Activated CD4-positive, CD25-positive, alpha-beta regulatory T cell treated with anti-CD3 and anti-CD28 coated beads, Interleukin-2, amount 50 U/mL, for 72 hours (primary cell): ENCODE measurements around the gene FLNC.

Source experiments
- DNase-seq: peaks from one replicate; pipeline ENCODE4 v3.0.0; 2021

The FLNC gene

DNA sequence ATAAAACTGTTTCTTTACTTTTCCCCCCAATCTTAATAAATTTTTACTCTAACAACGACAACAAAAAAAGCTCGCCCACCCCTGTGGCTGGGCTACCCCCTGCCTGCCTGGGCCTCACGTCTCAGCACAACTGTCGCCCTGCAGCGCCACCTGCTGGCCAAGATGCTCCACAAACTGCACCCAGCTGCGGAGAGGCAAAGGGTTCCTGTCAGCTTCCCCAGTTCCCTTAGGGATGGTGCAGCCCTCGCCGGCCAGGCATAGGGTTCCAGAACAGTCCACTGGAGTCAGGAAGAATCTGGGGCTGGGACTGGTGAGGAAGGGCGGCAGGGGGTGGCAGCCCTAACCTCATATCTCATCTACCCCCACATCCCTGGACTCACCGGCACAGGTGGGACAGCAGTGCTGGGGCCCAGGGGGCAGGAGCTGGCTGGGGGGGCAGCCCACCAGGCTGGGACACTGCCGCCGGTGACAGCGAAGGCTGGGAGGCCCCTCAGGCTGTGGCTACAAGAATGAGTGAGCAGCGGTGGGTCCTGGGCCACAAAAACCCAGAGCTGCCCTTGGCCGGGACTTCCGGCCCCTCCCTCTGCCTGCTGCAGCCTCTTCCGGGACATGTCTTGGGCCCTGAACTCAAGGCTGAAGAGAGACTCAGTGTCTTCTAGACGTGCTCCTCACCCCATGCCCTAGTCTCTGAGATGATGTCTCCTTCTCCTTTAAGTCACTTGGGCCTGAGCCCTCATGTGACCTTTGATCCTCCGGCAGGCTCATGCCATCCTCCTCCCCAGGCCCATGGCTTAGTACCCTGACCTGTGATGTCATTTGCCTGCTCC is 53.6 kb downstream of the FLNC start:
- DNase-seq: peak; percentile 89

DNA sequence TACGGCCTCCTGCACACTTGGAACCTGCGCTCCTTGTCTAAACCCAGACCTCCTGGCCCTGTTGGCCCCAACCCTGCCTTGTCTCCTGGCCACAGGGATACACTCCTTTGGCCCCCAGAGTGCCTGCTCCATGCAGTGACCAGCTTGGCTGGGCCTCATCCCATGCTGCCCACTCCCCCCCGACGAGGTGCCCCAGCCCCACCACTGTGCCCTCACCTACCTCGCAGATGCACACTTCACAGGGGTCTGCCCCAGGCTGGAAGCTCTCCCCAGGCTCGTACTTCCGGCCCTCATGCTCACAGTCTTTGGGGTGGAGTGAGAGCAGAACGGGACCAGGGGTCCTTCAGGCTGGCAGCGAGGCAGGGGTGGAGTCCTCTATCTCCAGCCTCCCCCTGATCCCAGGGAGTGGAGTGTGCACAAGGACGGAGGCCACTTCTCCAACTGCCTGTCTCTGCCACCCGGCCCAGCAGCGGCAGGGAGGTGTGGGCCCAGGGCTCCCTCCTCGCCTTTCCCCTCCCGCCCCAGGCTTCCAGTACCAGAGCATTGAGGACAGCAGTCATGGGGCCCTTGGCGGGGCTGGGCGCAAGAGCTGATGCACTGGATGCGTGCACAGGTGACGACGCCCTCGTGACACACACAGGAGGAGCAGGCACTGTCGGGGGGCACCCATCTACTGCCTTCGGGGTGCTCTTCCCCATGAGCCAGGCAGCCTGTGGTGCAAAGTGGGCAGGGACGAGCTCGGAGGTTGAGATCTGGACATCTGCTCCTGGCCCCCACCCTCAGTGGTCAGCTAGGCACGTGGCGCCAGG is 54.6 kb downstream of the FLNC start:
- DNase-seq: no peak

DNA sequence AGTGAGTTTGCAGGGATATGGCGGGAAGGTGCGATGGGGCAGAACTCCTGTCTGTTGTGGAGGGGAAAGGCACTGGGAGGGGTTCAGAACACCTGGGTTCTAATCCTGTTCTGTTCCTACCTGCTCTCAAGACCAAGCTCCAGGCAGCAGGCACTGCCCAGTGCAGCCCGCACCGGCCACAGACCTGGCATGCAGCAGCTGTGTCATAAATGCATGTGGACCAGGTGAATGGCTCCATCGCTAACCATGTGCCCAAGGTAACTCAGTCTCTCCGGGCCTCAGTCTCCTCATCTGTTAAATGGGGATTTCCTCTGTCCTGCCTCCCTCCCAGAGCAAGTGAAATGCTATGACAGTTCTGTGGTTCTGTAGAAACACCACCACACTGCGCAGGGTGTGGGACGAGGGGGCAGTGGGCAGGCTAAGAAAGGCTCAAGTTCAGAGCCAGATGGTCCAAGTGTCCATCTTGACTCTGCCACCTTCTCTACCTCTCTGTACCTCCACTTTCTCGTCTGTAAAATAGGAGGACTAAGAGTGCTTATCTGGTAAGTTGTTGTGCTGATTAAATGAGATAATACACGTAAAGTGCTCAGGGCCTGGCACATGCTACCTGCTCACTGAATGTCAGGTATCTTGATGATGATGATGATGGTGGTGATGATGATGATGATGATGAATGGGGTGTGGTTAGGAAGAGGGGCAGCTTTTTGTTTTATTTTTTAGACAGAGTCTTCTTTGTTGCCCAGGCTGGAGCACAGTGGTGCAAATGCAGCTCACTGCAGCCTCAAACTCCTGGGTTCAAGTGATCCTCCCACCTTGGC is 55.4 kb downstream of the FLNC start:
- DNase-seq: no peak

DNA sequence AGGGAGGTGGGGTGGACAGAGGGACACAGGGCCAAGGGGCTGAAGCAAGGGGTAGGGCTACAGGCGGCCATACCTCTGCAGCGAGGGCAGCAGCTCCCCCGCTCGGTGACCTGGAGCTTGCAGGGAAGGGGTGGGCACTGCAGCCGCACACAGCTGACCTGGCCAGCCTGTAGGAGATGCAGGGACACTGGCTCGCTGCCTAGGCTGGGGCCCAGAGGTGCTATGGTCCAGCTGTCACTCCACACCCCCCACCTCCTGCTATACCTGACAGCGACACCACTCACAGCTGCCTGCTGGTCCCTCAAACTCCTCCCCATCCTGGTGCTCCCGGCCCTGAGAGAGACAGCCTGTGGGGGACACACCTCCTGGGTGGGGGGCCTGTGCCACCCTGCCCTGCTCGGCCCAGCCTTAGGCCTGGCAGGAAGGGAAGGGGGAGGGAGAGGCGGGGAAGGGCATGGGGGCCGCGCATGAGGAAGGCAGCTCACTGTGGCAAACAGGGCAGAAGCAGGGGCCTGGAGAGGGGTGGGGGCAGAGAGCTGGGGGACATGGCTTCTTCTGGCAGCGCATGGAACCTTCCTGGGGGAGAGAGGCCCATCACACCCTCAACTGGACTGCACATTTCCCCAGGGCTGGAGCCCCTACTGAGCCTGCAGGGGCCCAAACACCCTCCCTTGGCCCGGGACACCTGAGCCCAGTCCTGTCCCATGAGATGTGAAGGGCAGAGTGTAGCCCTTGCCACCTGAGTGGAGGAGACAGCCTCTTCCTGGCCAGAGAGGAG is 56.4 kb downstream of the FLNC start:
- no peak for DNase-seq

DNA sequence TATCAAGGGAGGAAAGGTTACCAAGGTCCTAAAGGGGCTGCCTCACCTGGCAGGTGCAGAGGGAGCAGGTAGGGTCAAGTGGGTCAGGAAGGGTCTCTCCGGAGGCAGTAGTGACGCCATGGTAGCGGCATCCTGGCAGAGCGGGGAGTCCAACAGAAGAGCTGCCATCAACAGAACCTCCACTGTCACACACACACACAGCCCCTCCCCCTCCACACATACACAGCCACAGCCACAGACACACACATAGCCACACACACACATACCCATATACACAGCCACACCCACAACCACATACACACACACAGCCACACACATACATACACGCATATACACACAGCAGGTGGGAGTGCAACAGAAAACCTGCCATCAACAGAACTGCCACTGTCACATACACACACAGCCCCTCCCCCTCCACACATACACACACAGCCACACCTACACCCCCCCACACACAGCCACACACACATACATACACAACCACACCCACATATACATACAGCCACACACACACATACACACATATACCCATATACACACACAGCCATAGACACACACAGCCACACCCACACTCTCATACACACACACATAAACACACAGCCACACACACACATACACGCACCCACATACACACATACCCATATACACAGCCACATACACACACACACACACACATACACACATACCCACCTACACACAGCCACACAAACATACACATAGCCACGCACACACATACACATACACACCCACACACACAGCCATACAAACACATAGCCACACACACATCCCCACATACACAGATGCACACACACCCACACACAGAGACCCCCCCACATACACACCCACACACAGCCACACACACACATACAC is 57.2 kb downstream of the FLNC start:
- DNase-seq: no peak

DNA sequence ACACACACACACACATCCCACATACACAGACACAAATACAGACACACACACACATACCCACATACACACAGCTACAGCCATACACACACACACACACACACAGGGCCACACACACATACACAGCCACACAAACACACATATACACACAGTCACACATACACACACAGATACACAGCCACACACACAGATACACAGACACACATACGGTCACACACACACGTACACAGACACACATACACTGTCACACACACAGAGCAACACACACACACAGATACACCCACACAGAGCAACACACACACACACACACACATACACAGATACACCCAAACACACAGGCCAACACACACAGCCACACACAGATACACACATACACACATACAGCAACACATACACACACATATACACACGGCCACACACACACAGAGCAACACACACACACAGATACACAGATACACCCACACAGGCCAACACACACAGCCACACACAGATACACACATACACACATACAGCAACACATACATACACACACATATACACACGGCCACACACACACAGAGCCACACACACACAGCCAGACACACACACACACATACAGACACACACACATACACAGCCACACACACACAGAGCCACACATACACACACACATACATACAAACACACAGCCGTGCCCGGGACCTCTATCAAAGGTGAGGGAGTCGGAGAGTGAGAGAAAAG is 58.0 kb downstream of the FLNC start:
- no peak for DNase-seq

DNA sequence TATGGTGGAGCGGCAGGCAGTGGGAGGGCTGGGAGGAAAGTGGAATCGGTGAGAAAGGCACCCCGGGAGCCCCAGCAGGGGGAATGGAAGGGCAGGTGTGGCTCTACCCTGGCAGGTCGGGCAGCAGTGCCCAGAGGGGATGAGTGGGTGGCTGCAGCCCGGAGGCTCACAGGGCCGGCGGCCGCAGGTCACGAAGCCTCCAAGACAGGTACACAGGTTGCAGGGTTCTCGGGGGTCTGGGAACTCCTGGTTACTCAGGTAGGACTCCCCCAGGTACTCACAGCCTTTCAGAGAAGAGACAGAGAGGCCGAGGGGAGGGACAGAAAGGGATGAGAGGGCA is 58.5 kb downstream of the FLNC start:
- no peak for DNase-seq

DNA sequence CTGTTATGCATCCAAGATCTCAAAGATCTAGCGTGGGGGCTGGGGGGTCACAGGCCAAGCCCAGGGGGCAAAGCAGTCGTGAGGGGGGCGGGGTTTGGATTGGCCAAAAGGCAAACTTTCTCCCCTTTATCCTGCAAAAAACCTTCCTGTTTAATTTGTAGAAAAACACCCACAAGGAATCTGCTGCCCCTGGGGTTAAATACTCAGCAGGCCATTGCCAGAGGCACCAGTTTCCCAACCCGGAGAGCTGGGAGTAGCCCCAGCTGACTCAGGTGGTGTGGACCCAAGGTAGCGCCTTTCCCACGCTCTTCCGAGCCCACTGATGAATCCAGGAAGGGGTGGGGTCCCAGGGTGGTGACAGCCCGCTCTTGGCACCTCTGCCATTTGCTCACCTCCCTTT is 58.9 kb downstream of the FLNC start:
- DNase-seq: no peak

DNA sequence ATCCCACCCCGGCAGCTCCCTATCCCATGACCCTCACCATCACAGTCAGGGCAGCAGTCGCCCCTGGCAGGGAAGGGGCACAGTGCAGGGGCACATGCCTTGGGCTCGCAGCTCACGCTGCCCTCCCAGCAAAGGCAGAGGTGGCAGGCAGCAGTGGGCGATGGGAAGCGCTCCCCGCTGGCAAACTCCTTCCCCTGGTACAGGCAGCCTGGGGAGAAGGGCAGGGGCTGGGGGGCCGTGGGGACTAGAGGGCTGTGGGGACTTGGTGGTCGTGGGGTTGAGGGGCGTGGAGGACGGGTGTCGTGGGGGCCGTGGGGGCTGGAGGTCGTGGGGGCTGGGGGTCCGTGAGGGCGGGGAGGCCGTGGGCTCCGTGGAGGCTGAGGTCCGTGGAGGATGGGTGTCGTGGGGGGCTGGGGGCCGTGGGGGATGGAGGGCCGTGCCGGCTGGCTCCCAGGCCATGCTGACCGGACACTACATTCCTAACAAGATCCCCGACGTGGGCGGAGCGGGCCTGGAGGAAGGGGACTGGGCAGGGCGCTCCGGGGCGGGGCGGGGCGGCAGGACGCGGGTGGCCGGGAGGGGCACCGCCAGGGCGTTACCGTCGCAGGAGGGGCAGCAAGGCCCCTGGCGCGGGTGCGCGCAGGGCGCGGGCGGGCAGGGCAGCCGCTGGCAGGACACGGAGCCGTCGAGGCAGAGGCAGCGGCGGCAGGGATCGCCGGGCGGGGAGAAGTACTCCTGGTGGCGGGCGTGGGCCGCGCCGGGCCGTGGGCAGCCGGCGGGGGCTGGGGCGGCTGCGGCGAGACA is 60.3 kb downstream of the FLNC start:
- DNase-seq: no peak

DNA sequence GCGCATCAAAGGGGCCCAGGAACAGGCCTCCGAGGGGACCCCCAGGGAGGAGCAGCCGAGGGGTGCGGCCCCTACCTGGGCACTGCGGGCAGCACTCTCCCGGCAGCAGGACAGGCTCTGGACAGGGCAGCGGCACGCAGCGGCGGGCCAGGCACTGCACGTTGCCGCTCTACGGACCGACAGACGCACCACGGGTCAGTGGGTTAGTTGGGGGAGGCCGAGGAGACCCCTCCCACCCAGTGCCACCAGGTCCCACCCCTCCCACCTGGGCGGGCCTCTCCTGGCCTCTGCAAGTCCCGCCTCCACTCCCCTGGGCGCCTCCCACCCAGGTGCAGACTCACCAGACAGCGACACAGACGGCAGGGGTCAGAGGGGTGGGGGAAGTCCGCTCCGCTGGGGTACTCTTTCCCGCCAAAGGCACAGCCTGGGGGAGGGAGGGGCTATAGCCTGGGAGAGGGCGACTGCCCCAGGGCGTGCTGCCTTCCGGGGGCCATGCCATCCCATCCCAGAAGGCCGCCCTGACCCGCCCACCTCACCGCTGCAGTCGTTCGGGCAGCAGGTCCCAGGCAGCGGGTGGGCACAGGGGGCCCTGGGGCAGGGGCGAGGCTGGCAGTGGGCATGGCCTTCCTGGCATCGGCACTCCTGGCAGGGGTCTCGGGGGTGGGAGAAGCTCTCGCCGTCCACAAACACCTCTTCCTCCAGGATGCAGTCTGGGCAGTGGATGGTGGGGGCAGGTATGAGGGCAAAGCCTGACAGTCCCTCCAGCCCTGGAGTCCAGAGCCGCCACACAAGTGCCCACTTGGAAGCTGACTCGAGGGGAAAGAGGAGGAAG is 61.1 kb downstream of the FLNC start:
- DNase-seq: no peak

DNA sequence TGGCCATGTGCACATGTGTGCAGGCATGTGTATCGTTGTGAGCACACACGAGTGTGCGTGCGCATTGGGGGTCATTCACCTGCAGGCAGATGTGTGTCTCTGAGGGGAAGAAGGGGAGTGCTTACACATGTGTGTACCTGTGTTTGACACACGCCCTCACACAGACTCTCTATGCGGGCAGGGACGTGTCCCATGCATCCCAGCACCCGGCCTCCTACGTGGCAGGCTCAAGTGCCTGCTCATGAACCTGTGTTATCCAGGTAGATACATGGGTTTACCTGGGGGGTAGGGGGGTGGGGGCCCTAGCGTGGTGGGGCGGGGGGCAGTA is 61.7 kb downstream of the FLNC start:
- DNase-seq: no peak

DNA sequence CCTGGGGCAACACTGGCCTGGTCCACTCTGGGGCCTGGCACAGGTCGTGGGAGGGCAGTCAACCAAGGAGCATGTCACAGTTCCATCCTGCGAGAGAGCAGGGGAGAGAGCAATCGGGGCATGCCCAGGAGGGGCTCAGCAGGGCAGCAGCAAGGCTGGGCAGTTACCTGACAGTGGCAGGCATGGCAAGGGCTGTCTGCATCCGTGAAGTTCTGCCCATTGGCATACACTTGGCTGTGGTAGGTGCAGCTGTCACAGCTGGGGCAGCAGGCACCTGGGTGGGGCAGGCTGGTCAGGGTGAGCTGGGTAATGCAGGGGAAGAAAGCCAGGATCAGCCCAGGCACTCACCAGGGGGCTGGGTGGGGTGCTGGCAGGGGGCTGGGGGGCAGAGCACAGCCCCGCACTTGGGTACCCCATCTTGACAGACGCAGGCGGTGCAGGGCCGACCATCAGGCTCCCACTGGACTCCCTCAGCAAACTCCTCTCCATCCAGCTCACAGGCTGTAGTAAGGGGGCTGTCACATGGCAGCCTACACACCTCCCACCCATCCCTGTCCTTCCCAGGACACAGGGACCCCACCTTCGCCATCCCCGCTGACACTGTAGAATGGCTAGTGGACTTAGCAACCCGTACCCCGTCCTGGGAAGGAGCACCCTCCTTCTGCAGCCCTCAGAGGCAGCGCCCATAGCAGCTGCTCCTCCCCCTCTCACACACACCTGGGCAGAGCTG is 62.5 kb downstream of the FLNC start:
- DNase-seq: no peak

DNA sequence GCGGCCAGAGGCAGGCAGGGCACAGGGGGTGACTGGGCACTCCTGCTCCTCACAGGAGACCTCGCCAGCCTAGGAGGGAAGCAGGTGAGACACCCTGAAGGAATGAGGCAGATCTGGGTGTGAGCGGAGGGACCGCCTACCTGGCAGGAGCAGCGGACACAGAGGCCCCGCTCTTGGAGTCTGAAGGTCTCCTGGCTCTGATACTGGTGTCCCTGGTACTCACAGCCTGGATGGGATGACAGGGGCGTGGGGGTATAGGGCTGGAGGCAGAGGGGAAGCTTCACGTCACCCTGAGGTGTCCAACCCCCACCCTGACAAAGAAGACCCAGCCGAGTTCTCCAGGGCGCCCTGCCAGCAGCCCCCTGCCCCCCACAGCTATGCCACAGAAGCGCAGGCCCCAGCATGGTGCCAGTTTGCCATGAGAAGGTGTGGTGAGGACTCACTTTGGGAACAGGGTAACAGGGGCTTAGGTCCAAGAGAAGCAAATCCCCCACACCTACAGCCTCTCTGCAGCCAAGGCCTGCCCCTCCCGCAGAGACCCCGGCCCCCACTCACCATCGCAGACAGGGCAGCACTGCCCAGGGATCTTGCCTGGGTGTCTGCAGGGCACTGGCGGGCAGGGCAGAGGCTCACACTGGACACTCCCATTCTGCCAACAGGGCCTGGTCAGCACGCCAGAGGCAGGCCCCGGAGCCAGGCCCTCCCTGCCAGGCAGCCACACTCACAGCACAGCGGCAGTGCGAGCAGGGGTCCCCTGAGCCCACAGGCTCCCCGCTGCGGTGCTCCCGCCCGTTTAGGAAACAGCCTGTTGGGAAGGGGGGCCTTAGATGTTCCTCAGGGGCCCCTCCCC is 63.3 kb downstream of the FLNC start:
- no peak for DNase-seq

DNA sequence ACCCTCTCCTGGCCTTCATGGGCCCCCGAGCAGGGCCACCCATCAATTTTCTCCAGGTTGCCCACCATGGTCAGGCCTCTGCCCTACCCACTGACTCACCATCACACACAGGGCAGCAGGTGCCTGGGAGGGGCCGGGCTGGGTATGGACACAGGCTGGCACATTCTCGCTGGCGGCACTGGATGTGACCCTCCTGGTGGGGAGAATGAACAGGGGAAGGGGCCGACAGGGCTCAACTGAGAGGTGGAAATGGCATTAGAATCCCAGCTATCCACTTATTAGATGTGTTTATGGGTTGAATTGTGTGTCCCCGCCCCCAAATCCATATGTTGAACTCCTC is 63.9 kb downstream of the FLNC start:
- no peak for DNase-seq

DNA sequence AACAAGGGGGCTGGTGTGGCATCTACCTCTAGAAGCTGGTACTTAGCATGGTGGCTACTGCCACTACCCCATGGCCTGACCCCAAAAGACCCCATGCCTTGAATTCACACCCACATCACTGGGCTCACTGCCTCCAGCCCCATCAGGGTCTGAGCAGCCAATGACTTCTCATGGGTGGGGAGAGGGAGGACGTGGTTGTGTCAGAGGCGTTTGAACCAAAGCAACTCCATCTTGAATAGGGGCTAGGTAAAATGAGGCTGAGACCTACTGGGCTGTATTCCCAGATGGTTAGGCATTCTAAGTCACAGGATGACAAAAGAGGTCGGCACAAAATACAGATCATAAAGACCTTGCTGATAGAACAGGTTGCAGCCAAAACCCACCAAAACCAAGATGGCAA is 65.1 kb downstream of the FLNC start:
- no peak for DNase-seq

DNA sequence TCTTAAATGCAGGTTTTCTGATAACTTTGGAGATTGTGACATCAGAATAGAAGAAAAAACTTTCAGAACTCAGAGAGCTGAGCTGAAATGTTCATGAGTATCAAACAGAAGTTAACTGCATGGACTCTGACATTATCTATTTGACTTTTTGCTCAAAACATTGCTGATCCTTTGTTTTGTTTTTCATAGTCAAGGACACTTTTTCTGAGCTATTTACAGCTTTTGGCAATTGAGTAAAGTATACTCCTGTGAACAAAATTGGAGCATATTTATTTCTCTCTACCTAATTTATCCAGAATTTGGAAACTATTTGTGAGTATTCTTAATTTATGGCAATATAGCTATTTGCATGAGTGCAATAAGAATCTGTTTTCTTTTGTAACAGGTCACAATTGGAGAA is 69.2 kb downstream of the FLNC start:
- DNase-seq: no peak

DNA sequence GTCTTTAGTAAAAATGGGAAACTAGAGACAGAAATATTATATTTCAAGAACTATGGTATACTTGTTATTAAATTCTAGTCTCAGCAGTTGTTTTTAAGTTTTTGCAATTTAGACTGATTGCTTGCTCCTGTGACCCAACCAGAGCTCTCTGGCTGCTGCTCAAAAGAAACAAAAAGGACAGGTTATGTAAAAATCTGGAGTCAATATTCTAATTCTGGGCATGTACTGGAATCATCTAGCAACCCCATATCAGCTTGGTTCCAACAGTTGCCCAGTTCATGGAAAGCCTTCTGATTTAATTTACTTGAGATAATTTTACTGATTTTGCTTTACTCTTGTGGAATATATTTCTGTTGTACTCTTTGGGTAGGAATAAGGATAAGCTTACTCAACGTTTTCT is 70.0 kb downstream of the FLNC start:
- no peak for DNase-seq
